Measurements from ENCODE around the gene ATG4A. TPM values are rescaled to one million over a fixed set of nuclear protein-coding genes. Genes with fewer than 3 reads are reported as not detected.

ATG4A gene
- total RNA-seq, 4 donors from 2014 or later = 9.9 to 12.3 (median 10.8) TPM

DNA sequence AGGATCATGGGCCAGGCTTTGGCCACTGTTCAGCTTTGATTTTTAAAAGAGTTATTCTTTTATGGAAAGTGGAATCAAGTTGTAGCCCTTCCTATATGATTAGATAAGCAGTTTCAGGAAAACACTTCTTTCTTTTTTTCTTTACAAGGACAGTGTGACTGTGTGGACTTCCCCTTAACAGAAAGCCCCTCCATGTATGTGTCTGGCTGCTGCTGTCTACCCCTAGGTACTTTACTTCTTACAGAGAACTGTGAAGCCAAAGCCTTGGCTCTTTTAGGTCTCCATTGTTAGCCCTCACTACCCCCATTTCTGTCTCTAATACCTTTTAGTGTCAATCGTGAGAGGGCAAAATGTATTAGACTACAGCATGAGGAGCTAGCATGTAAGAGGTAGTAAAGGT lies 27.6 kb upstream of the ATG4A start:
- H3K4me1 ChIP-seq = no peaks in the 10 kb centered on the region
- no peaks in the 10 kb centered on the region for H3K36me3 ChIP-seq
- DNase-seq (ENCODE audit: extremely low spot score) = no peak
- intact Hi-C loops (cut with DNase I) = no loop called here
- WGBS = 80% methylated on average over 1 of the region's 1 CpG
- no peak overlapping the region for H3K27ac ChIP-seq (replicated peaks in 1 of 4)
- H3K9me3 ChIP-seq = no peaks in the 10 kb centered on the region
- no peak overlapping the region for H3K4me3 ChIP-seq
- no peak for TF ChIP-seq EP300 (IDR thresholded peaks at IDR 0.05)
- H3K27me3 ChIP-seq = peaks cover 0 to 21% (median 0%) of the 10 kb centered on the region in 4 donors

DNA sequence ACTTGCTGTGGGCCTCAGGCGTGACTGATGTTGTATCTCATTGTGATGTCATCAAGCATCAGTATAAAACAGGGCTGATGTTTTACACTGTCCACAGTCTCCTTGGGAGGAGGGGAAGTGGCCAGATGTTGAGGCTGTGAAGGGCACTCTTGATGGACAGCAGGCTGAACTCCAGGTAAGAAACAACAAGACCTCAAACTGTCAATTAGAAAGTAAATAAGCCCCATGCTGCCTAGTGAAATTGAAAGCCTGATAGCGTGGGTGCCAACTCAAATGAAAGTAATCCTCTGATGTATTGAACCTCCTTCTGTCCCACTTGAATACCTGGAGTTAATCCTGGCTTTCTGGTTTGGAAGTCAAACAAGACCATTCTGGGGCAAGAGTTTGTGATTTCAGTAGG lies 27.0 kb upstream of the ATG4A start:
- WGBS = 83% methylated on average over 2 of the region's 2 CpGs
- no peak for TF ChIP-seq EP300 (IDR thresholded peaks at IDR 0.05)
- no peak for TF ChIP-seq POLR2AphosphoS5 (IDR thresholded peaks at IDR 0.05)
- TF ChIP-seq, protein P1, sequence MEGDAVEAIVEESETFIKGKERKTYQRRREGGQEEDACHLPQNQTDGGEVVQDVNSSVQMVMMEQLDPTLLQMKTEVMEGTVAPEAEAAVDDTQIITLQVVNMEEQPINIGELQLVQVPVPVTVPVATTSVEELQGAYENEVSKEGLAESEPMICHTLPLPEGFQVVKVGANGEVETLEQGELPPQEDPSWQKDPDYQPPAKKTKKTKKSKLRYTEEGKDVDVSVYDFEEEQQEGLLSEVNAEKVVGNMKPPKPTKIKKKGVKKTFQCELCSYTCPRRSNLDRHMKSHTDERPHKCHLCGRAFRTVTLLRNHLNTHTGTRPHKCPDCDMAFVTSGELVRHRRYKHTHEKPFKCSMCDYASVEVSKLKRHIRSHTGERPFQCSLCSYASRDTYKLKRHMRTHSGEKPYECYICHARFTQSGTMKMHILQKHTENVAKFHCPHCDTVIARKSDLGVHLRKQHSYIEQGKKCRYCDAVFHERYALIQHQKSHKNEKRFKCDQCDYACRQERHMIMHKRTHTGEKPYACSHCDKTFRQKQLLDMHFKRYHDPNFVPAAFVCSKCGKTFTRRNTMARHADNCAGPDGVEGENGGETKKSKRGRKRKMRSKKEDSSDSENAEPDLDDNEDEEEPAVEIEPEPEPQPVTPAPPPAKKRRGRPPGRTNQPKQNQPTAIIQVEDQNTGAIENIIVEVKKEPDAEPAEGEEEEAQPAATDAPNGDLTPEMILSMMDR (IDR thresholded peaks at IDR 0.05) = no peak
- TF ChIP-seq POLR2A (IDR thresholded peaks at IDR 0.05; ENCODE audit: low read depth) = no peak
- intact Hi-C loops (cut with DNase I) = no loop called here

DNA sequence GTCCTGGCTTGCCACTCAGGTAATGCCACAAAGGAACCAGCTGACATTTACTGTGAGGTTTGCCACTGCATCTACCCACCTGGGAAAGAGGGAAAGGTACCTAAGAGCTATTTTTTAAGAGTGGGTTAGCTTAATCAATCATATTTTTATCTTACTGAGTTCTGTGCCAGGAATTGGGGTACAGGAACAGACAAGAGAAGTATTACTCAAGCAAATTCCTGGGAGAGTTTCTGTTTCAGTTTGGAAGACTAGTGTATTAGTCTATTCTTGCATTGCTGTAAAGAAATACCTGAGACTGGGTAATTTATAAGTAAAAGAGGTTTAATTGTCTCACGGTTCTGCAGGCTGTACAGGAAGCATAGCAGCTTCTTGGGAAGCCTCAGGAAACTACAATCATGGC lies 23.5 kb upstream of the ATG4A start:
- Histone ChIP-seq H3K4me1 (no peaks in the 10 kb centered on the region), H3K27ac (replicated peaks in 1 of 4) (no peak overlapping the region), H3K27me3 (peaks cover 0 to 21% (median 0%) of the 10 kb centered on the region in 4 donors), H3K4me3 (no peak overlapping the region), H3K36me3 (no peaks in the 10 kb centered on the region), H3K9me3 (no peaks in the 10 kb centered on the region)
- TF ChIP-seq EP300 (IDR thresholded peaks at IDR 0.05) (no peak), POLR2AphosphoS5 (IDR thresholded peaks at IDR 0.05) (no peak), POLR2A (IDR thresholded peaks at IDR 0.05; ENCODE audit: low read depth) (no peak)
- TF ChIP-seq, protein P1 (IDR thresholded peaks at IDR 0.05) = no peak
- 52% methylated on average over 1 of the region's 1 CpG for WGBS
- DNase-seq (ENCODE audit: extremely low spot score) = no peak
- intact Hi-C loops (cut with DNase I) = no loop called here

More for the DNA sequence above, 27.0 kb upstream of the ATG4A start:
- Histone ChIP-seq H3K36me3 (no peaks in the 10 kb centered on the region), H3K9me3 (no peaks in the 10 kb centered on the region), H3K4me1 (no peaks in the 10 kb centered on the region), H3K4me3 (no peak overlapping the region), H3K27me3 (peaks cover 0 to 21% (median 0%) of the 10 kb centered on the region in 4 donors), H3K27ac (replicated peaks in 1 of 4) (no peak overlapping the region)
- no peak for DNase-seq (ENCODE audit: extremely low spot score)

DNA sequence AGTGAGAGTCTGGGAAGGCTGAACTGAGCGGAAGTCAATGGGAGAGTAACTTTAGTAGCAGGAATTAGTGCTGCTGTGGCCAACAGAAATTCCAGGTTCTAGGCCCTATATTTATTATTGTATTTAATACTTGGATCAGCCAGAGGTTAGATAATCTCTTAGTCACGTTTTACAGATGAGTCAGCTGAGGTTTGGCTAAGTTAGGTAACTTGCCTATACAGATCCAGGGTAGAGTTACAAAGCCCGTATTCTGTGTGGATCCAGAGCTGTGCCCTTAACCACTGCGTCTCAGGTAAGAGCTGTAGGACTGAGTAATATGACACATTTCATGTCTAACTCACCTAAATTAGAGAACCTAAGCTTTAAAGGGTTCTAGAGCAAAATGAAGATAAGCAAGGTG lies 20.7 kb upstream of the ATG4A start:
- WGBS = 64% methylated on average over 4 of the region's 4 CpGs
- no peak for TF ChIP-seq POLR2AphosphoS5 (IDR thresholded peaks at IDR 0.05)
- no peak for TF ChIP-seq EP300 (IDR thresholded peaks at IDR 0.05)
- TF ChIP-seq, protein P1 (IDR thresholded peaks at IDR 0.05) = no peak
- TF ChIP-seq POLR2A (IDR thresholded peaks at IDR 0.05; ENCODE audit: low read depth) = no peak
- Histone ChIP-seq H3K4me1 (no peaks in the 10 kb centered on the region), H3K9me3 (no peaks in the 10 kb centered on the region), H3K4me3 (no peak overlapping the region), H3K27ac (replicated peaks in 1 of 4) (no peak overlapping the region), H3K27me3 (peaks cover 0 to 16% (median 0%) of the 10 kb centered on the region in 4 donors), H3K36me3 (no peaks in the 10 kb centered on the region)
- intact Hi-C loops (cut with DNase I) = no loop called here
- DNase-seq (ENCODE audit: extremely low spot score) = no peak

DNA sequence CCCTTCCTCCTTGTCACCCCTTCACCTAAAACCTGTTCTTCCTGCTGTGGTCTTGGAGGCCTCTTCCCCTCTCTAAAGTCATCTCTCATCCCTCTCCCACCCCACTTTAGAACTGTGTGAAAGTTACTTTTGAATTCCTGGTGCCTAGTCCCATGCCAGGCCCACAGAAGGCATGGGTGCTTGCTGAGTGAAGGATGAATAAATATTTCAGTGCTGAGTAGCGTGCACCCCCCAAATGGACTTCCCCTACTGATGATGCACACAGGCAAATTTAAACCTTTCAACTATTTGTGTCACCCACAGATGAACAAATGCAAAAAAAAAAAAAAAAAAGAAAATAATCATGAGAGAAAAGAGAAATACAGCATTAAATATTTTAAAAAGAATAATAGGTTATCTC lies 20.0 kb upstream of the ATG4A start:
- TF ChIP-seq POLR2AphosphoS5 (IDR thresholded peaks at IDR 0.05) = no peak
- TF ChIP-seq EP300 (IDR thresholded peaks at IDR 0.05) = no peak
- no peak for TF ChIP-seq POLR2A (IDR thresholded peaks at IDR 0.05; ENCODE audit: low read depth)
- TF ChIP-seq, protein P1 (IDR thresholded peaks at IDR 0.05) = no peak
- Histone ChIP-seq H3K27ac (replicated peaks in 1 of 4) (no peak overlapping the region), H3K4me1 (no peaks in the 10 kb centered on the region), H3K36me3 (no peaks in the 10 kb centered on the region), H3K27me3 (peaks cover 0 to 14% (median 0%) of the 10 kb centered on the region in 4 donors), H3K9me3 (no peaks in the 10 kb centered on the region), H3K4me3 (no peak overlapping the region)
- no peak for DNase-seq (ENCODE audit: extremely low spot score)
- intact Hi-C loops (cut with DNase I) = no loop called here
- WGBS = 47% methylated on average over 1 of the region's 1 CpG
